T follicular helper cell (primary cell): ENCODE data around the gene DPP6.

ENCODE experiments used
- DNase-seq: peaks from one replicate; pipeline ENCODE4 v3.0.0-alpha.2; 2020; ENCODE audit warnings: low read depth

DPP6 gene

DNA sequence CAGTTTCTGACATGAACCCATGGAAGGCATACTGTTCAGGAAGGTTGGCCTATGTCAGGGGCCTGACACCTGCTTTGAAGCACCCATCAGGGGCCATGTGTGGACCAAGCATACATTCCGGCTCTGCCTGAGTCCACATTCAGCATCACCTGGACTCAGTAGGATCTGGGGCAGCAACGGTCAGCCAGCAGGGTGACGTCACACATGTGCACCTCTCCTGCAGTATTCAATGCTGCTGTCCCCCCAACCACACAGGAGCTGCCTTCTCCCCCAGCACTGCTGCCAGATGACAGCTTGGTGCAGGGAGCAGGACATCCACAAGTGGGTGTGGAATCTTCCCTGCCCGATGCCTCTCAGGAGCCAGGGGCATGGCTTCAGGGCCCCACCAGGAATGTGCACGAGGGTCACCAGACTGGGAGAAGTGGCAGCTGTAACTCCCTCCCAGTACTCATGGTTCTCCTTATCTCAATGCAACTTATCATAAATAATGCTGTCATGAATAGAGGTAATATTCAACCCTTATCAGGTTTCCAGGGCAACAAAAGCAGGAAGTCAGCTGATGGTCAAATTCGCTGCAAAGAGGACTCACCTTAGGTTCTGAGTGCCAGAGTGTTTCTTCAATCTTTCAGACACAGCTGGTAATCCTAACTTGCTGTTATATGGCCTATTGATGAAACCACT, 657.8 kb downstream of the DPP6 start:
- no peak for DNase-seq

DNA sequence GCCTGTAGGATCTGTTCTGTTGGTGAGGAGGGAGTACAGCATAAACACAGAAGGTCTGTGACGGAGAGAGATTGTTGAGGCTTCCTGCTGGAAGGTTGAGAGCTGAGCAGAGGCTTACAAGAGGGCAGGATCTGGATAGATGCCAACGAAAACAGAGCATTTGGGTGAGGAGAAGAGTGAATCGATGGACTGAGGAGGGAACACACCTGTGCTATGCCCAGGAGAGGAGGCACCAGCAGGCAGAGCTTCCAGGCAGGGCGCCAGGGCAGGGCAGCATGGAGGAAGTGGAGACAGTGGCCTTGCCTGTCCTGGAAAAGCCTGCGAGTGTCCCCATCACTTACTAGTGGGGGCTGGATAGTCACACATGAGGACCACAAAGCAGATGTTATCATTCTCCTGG, 667.8 kb downstream of the DPP6 start:
- no peak for DNase-seq

DNA sequence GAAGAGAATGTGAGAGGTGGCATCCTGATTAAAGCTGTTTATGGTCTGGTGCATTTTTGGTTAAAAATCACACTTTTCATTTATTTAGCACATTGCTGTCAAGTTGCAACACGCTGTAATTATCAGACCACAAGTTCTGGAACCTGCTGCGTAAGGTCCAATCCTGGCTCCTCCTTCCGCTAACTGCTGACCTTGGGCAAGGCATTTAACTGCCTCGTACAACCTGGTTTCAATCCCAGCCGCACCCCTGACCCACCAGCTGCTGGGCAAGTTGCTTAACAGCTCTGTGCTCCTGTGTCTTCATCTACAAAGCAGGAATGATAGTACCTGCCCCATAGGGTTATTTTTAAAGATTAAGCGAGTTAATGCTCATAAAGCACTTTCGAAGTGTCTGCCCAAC, 668.9 kb downstream of the DPP6 start:
- no peak for DNase-seq

DNA sequence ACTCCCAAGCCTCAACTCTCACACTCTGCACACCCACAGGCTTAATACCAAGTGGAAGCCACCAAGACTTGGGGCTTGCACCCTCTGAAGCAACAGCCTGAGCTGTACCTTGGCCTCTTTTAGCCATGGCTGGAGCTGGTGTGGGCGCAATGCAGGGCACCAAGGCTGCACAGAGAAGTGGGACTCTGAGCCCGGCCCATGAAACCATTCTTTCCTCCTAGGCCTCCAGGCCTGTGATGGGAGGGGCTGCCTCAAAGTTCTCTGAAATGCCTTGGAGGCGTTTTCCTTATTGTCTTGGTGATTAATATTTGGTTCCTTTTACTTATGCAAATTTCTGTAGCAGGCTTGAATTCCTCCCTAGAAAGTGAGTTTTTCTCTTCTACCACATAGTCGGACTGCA, 674.2 kb downstream of the DPP6 start:
- no peak for DNase-seq

DNA sequence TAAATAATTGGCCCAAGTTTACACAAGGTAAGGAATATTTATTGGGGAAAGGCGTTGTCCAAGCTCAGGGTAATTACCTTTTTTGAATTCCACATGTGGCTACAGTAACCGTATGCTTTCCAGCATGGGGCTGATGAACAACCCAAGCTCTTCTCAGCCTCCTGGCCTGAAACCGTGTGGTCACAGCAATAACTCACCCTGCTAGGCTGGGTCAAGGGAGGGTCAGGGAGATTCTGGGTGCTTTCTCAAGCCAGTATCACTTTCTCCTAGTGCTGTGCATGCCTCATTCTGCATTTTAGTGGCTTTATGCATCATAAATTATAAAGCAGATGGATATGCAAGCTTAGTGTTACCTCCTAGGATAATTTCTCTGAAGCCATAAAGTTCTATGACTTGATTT, 676.9 kb downstream of the DPP6 start:
- no peak for DNase-seq

DNA sequence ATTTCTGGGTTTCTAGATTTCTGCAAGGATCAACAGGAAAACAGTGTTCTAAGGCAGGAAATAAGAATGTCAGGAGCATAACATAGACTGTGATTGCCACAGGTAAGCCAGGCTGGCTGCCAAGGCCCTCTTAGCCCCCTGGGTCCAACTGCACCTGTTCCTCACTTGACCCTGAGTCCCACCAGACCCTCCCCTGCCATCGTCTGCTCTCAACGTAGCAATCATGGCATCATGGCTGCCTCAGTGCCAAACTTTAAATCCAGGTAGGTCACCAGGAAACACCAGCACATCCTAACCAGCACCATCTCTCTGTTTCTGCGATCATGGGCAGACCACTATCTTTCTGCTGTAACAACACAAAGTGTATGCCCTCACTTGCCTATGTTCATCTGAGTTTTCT, 683.6 kb downstream of the DPP6 start:
- DNase-seq: no peak

DNA sequence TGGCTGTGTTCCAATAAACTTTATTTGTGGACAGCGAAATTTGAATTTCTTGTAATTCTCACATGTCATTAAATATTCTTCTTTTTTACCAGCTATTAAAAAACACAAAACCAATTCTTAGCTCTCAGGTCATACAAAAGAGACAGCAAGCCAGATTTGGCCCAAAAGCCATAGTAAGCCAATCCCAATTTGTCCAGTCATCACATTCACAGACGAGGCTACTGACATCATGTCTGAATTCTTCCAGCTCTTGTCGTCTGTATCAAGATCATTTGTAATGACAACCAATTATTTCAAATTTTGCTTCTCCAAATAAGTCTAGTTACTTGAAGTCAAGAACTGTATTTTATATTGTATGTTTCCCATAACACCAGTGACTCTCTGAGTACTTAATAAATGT, 684.2 kb downstream of the DPP6 start:
- DNase-seq: no peak

DNA sequence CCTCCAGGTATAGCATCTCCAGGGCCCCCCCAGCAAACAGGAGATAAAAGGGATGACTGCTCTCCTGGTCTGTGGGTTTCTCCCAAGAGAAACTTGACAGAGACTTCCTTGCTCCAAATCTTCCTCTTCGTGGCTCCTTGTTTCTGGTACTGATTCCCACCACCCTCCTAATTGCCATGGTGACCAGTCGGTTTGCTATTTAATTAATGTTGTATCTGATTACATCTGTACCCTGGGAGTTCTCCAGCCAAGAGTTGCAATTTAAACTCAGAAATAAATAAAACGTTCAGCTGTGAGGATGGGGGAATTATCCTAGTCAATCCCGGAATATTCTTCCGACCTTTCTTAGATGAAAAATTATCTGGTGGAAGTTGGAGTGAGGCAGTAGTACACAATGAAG, 686.0 kb downstream of the DPP6 start:
- DNase-seq: no peak

DNA sequence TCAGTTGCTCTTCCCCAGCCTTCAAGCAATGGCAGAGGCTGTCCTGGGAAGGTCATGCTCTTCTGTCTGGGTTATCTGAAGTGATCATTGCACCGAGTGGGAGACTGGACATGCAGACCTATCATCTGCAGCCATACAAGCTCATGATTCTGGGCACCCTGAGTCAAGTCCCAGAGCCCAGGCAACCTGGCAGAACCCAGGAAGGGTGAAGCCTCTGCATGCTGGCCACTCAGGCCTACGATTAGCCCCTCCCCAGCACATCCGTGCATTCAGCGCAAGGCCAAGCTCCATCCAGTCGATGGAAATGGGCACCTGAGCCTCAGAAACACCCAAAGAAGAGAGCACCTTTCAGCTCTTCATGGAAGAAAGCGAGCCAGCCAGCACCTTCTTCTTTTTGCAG, 688.9 kb downstream of the DPP6 start:
- no peak for DNase-seq

DNA sequence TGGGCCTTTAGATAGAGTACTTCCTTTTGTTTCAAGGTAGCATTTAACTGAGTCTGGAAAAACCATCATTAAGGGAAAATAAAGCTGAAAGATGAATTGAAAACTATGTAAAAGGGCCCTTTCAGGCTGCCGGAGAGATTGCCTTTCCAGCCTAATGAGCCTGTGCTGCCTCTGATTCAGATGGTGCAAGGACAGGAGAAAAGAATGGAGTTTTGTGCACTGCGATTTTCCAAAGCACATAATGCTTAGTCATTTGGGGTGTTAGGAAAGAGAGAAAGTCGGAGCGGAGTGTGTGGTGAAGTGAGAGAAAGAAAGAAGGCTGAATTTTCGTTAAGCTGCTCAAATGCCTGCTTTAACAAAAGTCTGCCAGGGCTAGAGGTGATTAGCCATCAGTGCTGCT, 691.0 kb downstream of the DPP6 start:
- no peak for DNase-seq

DNA sequence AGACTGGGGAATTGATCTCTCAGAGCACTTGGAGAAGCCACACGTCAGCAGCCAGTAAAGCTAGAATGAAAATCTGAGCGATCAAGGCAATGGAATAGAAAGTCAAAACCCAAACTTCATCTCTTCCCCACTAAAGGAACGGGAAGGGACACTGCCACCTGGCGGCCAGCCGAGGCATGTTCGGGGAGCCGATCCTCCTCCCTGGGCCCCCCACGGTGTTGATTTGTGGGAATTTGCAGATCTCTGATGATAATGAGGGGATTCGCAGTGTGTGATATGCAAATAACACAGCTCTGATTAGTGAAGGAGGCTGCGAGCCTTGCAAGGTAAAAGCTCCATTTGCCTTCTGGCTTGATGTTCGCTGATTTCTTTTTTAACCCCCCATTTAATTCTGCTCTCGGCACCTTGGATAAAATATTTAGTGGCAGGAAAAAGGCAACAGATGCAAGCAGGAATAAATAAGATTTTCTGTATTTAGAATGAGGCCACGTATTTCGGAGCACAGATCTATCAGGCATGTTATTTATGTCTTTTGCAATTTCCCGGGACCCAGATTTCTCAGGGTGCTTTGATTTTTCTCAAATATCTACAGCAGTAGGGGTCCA, 692.2 kb downstream of the DPP6 start:
- DNase-seq: no peak

DNA sequence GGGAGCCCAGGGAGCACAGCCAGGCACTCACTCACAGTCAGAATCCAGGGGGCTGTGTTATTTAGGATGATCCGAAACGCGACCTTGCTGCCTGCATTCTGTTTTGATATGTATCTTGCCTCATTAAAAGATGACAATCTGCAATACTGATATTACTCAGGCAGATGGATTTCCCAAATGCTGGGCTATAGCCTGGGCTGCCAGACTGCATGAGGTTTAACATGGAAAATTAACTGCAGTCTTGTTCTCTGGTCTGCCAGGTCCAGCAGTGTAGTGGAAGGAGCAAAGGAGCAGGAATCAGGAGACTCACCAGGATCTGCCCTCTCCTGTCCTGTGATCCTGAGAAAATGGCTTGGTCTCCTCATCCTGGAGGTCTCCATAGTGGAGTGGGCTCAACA, 692.7 kb downstream of the DPP6 start:
- no peak for DNase-seq

DNA sequence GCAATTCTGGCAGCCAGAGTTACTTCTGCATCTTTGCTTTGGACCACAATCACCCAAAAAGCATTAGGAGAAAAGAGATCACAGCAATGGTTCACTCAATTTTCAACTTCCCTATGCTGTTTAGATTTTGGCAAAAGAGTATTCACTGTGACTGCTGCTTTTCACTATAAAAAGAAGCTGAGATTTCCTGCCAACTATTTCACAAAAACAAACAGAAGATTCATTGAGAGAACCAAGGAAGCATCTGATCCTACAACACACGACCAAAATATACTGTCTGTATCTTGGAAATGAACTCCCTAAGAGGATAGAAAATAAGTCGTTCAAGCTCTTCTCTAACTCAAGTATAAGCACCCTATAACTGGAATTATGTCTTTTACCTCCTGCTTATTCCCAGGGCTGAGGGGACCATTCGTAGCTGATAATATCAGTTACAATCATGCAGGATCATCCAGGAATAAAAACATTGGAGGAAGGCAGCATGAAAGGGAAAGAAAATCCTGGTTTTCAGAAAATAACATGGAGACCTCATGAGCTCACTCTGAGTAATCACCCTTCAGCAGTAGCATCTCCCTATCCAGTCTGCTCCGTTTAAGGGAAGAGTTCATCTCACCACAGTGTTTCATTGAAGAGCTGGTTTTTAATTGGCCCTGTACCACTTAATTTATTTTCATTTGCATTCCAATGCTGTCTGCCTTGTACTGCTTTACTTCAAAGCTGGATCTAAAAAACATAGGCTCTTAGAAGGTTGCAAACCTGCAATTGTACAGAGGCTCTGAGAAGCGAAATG, 694.6 kb downstream of the DPP6 start:
- DNase-seq: no peak

DNA sequence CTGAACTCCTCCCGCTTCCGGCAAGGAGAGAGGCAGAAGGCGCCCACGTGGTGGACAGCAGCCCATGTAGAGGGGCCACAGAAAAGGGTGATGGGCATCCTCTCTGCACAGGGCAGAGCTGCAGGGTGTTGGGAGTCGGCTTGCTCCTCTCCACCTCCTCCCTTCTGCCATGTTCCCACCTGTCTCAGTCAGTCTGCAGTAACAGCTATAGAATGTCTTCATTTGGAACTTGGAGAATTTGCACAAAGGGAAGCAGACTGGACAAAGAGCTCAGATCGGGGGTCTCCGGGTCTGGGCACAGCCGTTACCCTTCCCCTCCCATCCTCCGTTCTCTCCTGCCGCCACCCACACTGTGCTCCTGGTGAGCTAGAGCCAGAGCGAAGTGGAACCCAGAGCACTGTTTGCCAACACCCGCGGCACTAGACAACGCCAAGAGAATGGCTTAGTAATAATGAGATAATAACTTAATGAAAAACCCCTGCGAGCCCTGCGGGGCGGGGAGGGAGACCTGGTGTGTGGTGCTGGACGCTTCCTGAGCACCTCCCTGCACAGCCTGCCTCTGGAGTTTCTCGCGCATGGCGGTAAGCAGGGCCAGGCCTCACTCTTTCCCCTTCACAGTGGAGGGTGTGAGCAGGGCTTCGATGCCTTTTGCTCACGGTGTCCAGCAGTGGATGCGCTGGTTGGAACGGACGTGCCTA, 696.0 kb downstream of the DPP6 start:
- DNase-seq: no peak

DNA sequence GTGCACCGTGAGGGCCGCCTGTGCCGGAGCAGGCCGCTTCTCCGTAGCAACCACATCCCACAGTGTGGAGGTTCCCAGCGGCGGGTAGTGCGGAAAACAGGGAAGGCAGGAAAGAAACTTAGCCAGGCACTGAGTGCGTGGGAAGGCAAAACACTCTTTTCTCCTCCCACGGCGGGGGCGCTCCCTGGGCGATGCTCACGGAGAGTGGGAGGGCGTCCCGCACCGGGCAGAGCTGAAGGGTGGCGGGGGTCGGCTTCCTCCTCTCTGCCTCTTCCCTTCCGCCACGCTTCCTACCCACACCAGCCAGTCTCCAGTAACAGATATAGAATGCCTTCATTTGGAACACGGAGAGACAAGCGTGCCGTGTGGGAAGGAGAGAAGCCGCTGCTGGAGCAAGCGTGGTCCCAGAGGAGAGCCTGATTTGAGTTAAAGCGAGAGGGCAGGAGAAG, 698.2 kb downstream of the DPP6 start:
- DNase-seq: no peak

DNA sequence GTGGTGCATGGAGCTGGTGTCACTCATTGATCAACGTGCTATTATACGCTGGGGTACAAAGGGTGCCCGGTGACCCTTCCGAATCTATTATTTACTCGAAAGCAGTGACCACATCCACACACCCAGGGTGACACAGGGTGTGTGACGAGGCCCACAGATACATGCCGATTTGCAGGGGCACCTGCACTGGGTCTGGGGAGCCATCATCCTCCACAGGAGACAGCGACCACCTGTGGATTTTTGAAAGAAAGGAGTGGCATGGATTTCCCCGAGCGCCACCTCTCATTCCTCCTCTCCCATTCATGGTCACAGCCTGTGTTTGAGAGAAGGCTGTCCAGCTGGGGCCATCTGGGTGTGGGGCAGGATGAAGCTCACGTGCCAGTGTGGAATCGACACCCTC, 701.0 kb downstream of the DPP6 start:
- DNase-seq: no peak

DNA sequence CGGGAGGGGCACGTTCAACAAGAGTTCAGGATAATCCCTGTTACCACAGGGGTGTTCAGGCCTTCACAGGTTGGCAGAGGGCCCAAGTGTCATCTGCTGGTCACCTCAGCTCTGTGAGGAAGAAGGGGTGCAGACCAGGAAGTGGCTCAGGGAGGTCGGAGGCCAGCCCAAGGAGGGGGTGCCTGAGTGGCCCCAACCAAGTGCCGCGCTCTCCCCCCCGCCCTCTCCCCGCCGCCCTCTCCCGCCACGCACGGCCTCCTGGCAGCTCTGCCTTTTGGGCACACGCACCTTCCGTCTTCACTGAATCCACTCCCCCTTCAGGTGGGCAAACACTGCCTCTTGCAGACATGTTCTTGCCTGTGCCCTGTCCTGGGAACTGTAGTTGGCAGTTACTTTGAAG, 705.6 kb downstream of the DPP6 start:
- no peak for DNase-seq

DNA sequence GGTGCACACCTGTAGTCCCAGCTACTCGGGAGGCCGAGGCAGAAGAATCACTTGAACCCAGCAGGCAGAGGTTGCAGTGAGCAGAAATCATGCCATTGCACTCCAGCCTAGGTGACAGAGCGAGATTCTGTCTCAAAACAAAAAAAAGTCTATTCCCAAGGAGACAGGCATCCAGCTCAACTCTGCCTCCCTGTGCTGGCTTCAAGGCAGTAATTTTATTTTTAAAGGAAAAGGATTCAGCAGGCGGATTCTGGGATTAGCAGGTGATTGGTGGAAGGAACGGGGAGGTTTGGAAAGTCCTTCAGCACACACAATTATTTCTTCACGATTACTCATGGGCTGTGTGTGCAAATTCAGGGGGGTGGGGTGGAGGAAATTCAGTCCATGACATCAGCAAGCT, 707.8 kb downstream of the DPP6 start:
- no peak for DNase-seq

DNA sequence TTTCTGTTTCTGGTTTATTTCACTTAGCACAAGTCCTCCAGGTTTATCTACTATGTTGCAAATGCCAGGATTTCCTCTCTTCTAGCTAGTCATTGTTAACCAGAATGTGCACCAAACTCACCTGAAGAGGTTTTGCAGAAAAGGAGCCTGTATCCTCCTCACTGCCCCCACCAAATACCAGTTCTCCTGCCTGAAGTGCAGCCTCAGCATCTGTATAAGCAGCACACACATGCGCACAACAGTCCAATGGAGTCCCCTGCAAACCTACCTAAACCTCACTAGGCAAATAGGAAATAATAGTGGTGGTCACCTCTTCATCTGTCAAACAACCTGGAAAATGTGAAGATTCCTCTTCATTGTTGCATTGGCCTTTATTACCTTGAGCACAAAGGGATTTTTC, 712.9 kb downstream of the DPP6 start:
- DNase-seq: no peak

DNA sequence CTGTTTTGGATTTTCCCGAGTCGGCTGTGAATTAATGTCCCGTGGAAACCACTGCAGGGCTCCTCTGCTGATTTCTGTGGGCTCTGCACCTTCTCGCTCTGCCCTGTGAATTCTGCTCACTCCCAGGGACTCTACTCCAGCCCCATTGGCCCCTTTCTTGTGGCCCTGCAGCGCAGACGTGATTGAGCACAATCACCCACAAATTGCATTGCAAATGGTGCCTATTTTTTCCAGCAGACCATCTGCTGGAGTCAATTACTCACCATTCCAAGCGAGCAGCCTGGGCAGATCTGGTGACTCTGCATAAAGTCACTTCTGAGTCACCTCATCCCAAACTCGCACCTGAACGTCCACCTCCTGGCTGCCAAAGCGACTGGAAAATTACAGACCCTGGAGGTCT, 714.9 kb downstream of the DPP6 start:
- no peak for DNase-seq

DNA sequence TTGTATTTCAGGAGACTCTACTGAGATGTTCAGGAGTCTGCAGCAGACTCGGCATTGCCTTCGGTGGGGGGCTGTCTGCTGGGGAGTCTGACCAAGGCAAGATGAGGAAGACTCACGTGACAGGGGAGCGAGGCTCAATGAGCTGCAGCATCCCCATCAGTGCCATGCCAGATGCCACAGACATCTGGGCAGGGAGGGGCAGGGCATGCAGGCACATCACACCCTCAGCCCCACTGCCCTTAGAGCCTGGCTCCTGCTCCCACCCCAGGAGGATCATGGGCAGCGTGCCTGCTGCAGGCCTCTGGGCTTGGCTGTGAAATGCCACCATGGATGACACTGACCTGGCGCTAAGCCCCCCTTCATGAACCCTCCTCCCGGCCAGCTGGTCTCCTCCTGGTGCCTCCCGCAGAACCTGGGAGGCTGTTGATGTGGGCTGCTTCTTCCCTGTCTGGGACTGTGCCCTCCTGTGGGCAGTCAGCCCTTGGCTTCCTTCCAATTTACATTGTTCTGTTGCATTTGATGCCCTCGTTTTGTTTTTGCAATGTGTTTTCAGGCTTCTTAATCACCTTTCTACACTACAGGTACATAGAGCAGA, 715.7 kb downstream of the DPP6 start:
- no peak for DNase-seq

DNA sequence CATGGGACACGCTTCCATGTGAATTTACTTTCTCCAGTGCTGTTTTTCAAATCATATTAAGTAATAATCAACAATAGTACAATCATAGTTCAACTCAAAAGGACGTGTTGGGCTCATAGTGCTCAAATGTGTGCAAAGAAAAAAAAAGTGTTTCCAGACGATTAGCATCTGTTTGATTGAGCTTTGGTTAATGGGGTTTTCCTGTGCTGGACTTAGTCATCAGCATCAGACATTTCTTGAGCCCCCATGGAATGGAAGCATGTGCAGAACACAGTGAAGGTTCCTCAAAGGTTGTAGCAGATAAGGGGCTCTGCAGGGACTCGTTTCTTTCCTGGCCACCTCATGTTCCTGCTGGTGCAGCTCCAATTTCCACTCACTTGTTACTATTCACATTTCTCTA, 716.8 kb downstream of the DPP6 start:
- no peak for DNase-seq
